Measurements from ENCODE around the gene CASP9.
"Not testable (repeated sequence)": the region's sequence is repeated elsewhere in the genome, so short reads cannot be mapped to it uniquely, and the experiment has no call there.

CASP9 gene

DNA sequence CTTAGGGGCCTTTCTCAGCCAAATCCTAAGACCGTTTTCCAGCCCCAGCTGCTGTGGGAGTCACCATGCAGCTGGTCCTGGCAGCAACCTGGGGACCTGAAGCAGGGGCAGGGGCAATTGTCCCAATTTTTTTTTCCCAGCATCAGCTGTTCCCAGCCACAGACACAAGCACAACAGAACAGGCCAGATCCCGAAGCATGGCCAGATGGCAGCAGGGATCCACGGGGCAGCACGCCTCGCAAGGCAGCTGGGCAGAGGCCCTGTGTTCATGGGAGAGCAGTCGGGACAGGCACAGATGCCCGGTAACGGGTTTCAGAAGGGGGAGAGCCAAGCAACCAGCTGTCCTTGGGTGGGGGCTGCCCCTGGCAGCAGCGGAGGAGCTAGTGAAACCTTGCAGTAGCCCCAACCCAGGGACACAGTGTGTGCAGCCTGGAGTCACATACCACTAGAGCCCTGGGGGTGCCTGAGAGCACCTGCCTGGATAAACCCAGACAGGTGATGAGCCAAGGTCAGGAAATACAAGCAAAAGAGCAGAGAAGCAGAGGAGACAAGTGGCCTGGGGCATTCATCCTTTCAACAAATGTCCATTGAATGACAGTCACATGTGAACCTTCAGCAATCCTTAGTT lies 54.1 kb downstream of the CASP9 start:
- not testable (repeated sequence) for DNase-seq (ENCODE audit: low read depth in 3 of 3)

DNA sequence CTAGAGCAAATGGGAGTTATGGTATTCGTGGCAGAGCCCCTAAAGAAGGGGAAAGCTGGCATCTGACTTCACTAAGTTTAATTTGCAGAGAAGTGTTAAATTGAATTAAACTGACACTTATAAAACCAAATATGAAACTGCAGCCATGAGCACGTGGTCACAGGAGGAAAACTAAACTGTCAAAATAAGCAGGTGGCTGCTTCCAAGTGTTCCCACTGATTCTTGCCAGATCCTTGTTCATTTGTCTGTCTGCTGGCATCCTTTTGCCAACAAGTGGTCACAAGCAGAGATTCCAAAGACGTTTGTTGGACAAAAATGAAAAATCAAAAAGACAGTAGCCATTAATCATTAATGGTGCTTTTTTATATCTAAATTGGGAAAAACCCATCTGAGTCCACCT lies 54.7 kb downstream of the CASP9 start:
- no peak for DNase-seq (ENCODE audit: low read depth in 3 of 3)

DNA sequence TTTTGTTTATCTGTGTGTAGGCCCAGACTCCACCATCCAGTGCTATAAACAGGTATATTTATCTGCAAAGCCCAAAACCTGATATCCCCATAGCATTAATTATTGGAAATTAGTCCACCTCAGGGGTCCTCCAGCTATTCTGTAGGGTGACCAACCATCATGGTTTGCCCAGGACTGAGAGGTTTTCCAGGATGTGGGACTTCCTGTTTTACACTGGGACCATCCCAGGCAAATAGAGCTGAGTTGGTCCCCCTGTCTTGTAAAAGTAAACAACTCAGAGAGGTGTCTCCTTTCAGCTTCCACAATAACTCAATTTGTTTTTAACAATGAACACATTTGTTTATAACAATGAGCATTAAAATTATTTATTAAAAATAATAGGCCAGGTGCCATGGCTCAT lies 55.9 kb downstream of the CASP9 start:
- DNase-seq (ENCODE audit: low read depth in 3 of 3): no peak

DNA sequence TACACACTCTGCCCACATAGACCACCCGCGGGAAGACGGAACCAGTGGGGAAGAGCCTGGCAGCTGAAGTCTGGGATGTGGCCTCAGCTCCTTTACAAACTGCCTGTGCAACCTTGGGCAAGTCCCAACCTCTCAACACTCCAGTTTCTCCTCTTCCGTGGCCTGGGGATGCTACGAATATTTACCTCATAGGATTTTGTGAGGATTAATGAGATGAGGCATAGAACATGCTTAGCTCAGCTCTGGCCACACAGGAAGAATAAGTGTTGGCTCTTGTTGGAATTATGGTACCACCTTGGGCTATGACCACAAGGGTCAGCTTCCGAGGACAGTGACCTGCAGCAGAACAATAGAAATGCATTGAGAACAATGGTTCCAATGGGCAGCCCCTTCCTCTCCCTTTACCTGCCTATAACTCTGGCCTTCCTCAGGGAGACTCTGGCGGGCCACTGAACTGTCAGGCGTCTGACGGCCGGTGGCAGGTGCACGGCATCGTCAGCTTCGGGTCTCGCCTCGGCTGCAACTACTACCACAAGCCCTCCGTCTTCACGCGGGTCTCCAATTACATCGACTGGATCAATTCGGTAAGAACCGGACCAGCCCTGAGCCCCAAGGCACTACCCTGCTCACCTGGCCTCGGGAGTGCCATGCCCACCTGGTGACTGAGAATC lies 56.9 kb downstream of the CASP9 start:
- not testable (repeated sequence) for DNase-seq (ENCODE audit: low read depth in 3 of 3)

DNA sequence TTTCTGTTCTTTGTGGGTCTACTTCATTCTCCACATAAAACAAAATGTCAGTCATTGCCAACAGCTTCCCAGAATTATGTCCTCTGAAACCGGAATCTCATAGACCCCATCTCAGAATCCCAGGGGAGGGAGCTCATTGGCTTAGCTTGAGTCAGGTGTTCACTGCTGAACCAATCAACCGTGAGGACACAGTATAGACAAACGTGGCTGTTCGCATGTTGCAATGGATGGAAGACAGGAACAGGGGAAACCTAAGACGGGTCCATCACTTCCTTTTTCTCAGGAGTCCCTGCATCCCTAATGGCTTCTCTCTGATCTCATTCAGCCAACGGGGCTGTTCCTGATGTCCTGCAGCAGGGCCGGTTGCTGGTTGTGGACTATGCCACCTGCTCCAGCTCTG lies 58.3 kb downstream of the CASP9 start:
- DNase-seq (ENCODE audit: low read depth in 3 of 3): no peak

DNA sequence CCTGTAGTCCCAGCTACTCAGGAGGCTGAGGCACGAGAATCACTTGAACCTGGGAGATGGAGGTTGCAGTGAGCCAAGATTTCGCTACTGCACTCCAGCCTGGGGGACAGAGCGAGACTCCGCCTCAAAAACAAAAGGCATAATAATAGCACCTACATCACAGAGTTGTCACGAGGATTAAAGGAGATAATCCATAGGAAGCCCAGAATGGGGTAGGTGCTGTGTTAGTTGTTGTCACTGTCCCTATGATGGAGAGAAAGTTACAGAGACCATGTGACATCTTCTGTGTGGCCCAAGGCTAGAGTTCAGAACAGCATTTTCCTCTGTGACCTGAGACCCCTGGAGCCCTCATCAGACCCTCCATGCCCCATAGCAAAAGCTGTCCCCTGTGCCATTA lies 60.1 kb downstream of the CASP9 start:
- DNase-seq (ENCODE audit: low read depth in 3 of 3): not testable (repeated sequence)

DNA sequence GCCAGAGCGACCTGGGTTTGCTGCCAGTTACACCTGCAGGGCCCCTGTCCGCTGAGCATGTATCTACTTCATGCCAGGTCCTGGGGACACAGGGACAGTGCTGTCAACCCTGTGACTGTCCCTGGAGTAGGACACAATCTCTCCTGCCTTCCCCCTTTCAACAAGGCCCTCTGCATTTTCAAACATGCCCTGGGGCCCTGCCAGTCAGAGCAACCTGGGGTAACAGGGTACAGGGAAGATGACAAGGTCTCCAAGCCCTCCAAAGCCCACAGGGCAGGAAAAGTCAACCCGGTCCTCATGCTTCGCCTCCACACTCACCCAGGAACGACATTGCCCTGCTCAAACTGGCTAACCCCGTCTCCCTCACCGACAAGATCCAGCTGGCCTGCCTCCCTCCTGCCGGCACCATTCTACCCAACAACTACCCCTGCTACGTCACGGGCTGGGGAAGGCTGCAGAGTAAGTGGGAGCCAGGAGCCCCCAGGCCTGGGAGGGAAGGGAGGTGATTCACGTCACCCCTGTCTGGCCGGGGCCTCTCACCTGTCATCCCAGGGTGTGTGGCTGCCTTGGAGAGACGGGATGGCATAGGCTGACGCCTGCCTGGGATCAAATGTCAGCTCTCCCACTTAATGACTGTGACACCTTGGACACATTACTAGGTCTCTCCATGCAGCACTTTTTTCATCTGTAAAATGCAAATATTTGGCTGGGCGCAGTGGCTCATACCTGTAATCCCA lies 60.8 kb downstream of the CASP9 start:
- DNase-seq (ENCODE audit: low read depth in 3 of 3): not testable (repeated sequence)

DNA sequence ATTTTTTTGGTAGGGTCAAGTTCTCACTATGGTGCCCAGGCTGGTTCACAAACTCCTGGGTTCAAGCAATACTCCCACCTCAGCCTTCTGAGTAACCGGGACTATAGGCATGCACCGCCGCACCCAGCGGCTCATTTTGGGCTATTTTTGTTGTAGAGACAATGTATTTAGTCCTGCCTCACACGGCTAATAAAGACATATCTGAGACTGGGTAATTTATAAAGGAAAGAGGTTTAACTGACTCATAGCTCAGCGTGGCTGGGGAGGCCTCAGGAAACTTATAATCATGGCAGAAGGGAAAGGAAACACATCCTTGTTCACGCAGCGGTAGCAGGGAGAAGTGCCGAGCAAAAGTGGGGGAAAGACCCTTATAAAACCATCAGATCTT lies 63.3 kb downstream of the CASP9 start:
- no peak for DNase-seq (ENCODE audit: low read depth in 3 of 3)

DNA sequence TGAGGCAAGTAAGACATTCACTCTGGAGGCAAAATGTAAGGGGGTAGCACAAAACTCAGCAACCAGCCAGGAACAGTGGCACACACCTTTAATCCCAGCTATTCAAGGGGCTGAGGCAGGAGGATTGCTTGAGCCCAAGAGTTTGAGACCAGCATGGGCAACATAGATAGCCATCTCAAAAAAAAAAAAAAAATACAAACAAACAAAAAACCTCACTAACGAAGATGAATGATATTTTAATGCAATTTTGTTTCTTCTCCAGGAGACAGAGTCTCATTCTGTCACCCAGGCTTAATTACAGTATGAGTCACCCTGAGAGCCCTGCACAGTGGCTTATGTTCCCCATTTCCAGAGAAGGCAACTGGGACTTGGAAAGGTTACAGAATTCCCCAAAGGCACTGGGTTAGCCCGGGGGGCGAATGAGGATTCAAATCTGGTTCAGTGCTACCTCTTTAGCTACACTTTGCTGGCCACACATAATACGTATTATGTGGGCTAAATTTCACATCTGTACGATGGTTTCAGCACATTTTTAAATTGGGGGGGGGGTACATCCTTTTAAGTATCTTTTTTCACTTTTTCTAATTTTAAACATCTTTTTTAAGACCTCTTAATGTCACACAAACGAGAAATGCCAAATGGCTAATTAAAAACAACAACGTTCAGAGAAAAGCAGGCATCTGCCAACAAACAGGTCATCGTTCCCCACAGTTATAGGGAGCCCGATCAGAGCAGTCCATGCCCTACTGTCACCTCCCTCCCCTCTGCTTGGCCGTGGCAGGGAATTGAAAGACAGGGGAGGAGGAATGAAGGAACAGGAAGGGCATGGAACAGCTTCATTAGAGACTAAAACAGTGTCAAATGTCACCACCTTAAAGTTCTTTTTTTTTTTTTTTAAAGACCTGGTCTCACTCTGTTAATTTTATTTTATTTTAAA lies 64.0 kb downstream of the CASP9 start:
- no peak for DNase-seq (ENCODE audit: low read depth in 3 of 3)

DNA sequence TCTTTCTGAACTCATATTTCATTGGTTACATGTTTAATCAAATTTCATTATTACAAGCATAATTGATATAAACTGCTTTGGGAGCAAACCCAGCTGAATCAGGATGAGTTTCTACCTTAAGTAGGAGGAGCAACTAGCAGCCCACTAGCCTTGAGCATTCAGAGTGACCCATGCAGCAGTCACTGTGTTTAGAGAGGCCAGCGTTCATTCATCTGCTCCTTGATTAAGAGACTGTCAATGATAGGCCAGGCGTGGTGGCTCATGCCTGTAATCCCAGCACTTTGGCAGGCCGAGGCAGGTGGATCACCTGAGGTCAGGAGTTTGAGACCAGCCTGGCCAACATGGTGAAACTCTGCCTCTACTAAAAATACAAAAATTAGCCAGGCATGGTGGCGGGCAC lies 65.6 kb downstream of the CASP9 start:
- not testable (repeated sequence) for DNase-seq (ENCODE audit: low read depth in 3 of 3)

DNA sequence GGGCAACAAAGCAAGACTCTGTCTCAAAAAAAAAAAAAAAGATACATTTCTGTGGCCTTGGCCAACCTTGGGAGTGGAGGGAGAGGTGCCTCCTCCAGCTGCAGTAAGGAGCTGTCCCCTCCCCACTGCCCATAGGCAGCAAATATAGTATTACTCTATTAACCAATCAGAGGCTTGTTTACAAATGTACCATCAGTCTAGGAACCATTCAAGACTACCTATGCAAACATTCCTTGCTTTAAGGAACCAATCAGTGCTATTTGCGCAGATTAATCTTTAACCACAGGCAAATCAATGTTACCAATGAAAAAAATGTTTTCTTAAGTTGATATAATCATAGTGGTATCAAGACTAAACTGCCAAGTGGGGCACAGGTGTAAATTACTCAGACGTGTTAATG lies 66.4 kb downstream of the CASP9 start:
- no peak for DNase-seq (ENCODE audit: low read depth in 3 of 3)

DNA sequence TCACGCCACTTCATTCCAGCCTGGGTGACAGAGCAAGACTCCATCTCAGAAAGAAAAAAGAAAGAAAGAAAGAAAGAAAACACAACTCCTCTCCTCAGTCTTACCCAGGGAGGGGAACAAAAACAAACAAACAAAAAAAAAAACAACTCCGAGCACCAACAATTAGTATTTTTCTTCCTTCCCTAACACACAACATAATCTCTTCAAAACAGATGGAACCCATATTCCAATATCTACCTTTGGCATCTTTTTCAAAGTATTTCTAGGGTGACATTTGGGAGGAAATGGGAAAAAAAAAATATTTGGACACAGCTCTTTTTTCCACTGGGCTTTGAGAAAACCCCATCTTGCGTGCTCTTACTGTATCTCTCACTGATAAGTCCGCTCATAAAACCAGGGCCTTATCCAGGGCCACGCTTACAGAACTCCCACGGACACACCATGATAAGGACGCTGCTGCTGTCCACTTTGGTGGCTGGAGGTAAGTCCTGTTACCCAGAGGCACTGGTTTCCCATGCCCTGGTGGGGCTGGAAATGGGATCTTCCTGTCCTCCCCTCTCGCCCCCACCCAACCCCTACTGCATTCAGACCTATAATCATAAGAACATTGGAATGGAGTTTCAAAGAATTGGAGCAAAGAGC lies 67.6 kb downstream of the CASP9 start, which contains the start of gene CELA2A:
Gene CELA2A, plus strand, starts transcription at position 420 of the 642 bp plus-strand sequence. Its CDS starts 22 bp downstream, at position 442.
- no peak for DNase-seq (ENCODE audit: low read depth in 3 of 3)

DNA sequence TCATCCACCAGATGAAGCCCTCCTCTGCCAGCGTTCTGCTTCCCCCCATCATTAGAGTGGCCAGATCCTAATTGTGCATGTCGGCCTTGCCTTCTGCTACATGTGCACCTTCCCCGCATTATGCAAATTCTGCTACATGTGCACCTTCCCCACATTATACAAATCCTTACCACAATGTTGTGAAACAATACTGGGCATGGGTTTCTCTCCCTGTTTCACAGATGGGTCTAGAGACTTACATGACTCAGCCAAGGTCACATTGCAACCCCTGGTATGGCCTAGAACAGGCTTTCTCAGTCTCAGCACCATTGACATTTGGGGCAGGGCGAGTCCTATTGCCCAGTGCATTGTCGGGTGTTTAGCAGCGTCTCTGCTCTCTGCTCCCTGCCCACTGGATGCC lies 68.5 kb downstream of the CASP9 start:
- DNase-seq (ENCODE audit: low read depth in 3 of 3): no peak

DNA sequence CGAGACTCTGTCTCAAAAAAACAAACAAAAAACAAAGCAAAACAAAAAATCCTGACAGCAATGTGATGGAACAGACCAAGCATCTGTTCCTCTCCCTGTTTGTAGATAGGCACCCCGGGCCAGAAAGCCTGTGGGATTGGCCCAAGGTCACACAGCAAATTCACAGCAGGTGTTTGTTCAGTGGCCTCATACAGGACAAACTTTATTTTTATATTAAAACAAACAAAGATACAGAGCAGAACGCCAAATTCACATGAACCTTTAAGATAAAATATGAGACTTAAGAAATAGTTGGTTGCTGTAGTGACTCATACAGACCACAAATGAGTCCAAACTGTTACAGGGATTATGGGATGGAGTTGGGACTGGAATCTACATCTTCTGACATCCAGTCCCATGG lies 69.8 kb downstream of the CASP9 start:
- DNase-seq (ENCODE audit: low read depth in 3 of 3): no peak

DNA sequence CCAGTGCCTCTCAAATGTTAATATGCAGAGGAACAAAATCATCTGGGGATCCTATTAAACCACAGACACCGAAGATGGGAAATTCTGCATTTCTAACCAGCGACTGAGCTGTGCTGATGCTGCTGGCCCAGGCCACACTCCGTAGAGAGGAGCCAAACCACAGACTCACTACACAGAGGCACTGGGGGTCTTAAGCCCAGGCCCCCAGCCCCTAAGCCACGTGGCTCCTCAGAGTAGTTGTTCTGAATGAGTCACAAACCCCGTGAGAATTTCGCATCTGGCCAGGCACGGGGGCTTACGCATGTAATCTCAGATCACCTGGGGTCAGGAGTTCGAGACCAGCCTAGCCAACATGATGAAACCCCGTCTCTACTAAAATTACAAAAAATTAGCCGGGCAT lies 70.3 kb downstream of the CASP9 start:
- no peak for DNase-seq (ENCODE audit: low read depth in 3 of 3)

DNA sequence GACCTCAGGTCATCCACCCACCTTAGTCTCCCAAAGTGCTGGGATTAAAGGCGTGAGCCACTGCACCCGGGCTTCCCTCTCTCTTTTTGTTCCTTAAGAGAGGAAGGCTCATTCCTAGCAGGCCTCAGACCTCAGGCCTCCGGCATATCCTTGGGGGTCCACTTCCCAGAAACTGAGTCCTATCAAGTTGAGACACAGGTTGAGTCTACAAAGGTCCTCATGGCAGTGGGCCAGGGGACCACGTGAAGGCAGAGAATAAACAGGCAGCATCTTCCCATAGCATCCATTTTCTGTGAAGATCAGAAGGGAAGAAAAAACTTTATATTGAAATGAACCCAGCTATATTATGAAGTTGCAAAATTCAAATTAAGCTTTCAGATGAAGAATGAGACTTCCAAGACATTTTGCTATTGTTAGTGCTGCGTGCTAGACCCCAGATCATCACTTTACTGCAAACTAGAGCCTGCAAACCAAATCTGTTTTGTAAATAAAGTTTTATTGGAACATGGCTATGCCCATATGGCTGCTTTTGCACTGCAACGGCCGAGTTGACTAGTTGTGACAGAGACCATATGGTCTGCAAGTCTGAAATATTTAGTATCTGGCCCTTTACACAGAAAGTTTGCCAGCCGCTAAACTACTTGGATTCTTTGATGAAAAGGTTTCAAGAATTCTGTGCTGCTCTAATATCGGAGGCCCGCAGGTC lies 71.0 kb downstream of the CASP9 start:
- DNase-seq (ENCODE audit: low read depth in 3 of 3): no peak

DNA sequence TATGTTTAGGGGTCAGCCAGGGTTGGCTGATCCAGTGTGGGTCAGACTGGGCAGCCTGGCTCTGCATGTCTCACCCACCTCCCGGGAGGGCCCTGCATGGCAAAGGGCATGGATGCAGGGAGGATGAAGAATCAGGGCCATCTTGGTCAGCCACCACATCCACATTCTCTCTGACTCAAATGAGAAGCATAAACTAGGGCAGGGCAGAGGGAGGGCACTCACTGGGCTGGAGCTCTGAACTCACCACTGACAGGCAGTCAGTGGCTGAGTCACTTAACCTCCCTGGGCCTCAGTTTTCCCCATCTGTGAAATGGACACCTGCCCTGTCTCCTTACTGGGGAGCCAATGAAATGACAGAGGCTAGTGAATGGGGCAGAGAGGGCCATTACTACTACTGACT lies 71.8 kb downstream of the CASP9 start:
- no peak for DNase-seq (ENCODE audit: low read depth in 3 of 3)

DNA sequence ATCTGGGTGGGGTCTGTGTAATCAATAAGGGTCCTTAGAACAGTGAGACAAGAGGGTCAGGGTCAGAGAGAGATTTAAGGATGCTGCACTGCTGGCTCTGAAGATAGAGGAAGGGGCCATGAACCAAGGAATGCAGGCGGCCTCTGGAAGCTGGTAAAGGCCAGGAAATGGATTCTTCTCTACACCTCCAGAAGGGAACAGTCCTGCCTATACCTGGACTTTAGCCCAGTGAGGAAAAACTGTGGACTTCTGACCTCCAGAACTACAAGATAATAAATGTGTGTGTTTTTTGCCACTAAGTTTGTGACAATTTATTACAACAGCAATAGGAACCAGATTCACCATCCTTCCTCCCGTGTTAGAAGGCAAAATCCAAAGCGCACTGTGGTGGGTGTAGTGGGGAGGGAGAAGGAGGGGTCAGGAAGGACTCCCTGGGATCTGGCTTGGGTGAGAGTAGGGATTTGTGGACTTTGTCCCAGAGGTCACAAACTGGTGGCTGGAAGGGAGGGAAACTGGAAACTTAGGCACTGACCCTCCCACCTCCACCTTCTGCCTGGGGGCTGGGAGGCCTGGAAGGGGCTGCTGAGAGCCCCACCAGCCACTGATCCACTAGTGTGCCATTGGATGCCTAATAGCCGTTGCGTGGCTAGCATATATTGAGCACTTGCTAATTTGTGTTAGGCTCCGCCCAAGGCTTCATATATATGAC lies 72.8 kb downstream of the CASP9 start:
- DNase-seq (ENCODE audit: low read depth in 3 of 3): no peak

DNA sequence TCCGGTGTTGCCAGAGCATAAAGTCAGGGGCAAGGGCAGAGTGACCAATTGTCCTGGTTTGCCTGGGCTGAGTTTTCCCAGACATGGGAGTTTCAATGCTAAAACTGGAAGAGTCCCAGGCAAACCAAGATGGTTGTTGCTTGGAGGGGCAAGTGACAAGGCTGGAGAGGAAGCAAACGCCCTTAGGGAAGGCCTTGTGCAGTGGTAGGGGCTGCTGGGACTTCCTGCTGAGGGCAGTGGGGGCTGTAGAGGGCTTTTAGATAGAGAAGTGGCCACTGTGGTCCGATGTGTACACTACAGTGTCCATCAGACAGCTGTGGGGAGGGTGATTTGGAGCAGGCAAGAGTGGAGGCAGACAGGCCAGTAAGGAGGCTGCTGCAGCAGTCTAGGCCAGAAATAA lies 74.4 kb downstream of the CASP9 start:
- DNase-seq (ENCODE audit: low read depth in 3 of 3): no peak

DNA sequence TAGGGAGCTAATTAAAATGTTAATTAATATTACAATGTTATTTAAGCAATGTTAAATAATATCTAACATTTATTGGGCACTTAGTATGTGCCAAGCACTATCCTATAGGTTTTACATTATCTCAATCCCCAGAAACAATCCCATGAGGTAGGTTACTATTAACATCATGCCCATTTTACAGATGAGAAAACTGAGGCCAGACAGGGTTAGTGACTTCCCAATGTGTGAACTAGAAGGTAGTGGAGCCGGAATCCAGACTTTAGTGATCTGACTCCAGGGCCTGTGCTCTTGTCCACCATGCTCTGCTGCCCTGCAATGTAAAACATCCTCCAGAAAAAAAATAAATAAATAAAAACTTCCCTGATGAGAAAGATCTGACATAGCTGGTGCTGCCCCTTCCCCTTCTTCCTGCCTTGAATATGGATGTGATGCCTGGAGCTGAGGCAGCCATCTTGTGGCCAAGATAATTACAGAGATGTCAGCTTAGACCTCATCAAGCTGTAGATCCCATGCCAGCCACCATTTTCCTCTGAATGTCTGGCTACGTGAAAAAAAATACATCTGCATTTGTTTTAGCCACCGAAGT lies 75.0 kb downstream of the CASP9 start:
- DNase-seq (ENCODE audit: low read depth in 3 of 3): no peak
